Measurements from ENCODE around the gene G2E3. TPM values are rescaled to one million over a fixed set of nuclear protein-coding genes. Genes with fewer than 3 reads are reported as not detected.

Gene G2E3
- total and polyA plus RNA-seq, 2 experiments from 2014 or later = 67.4 to 113 TPM

- TF ChIP-seq, protein P1, sequence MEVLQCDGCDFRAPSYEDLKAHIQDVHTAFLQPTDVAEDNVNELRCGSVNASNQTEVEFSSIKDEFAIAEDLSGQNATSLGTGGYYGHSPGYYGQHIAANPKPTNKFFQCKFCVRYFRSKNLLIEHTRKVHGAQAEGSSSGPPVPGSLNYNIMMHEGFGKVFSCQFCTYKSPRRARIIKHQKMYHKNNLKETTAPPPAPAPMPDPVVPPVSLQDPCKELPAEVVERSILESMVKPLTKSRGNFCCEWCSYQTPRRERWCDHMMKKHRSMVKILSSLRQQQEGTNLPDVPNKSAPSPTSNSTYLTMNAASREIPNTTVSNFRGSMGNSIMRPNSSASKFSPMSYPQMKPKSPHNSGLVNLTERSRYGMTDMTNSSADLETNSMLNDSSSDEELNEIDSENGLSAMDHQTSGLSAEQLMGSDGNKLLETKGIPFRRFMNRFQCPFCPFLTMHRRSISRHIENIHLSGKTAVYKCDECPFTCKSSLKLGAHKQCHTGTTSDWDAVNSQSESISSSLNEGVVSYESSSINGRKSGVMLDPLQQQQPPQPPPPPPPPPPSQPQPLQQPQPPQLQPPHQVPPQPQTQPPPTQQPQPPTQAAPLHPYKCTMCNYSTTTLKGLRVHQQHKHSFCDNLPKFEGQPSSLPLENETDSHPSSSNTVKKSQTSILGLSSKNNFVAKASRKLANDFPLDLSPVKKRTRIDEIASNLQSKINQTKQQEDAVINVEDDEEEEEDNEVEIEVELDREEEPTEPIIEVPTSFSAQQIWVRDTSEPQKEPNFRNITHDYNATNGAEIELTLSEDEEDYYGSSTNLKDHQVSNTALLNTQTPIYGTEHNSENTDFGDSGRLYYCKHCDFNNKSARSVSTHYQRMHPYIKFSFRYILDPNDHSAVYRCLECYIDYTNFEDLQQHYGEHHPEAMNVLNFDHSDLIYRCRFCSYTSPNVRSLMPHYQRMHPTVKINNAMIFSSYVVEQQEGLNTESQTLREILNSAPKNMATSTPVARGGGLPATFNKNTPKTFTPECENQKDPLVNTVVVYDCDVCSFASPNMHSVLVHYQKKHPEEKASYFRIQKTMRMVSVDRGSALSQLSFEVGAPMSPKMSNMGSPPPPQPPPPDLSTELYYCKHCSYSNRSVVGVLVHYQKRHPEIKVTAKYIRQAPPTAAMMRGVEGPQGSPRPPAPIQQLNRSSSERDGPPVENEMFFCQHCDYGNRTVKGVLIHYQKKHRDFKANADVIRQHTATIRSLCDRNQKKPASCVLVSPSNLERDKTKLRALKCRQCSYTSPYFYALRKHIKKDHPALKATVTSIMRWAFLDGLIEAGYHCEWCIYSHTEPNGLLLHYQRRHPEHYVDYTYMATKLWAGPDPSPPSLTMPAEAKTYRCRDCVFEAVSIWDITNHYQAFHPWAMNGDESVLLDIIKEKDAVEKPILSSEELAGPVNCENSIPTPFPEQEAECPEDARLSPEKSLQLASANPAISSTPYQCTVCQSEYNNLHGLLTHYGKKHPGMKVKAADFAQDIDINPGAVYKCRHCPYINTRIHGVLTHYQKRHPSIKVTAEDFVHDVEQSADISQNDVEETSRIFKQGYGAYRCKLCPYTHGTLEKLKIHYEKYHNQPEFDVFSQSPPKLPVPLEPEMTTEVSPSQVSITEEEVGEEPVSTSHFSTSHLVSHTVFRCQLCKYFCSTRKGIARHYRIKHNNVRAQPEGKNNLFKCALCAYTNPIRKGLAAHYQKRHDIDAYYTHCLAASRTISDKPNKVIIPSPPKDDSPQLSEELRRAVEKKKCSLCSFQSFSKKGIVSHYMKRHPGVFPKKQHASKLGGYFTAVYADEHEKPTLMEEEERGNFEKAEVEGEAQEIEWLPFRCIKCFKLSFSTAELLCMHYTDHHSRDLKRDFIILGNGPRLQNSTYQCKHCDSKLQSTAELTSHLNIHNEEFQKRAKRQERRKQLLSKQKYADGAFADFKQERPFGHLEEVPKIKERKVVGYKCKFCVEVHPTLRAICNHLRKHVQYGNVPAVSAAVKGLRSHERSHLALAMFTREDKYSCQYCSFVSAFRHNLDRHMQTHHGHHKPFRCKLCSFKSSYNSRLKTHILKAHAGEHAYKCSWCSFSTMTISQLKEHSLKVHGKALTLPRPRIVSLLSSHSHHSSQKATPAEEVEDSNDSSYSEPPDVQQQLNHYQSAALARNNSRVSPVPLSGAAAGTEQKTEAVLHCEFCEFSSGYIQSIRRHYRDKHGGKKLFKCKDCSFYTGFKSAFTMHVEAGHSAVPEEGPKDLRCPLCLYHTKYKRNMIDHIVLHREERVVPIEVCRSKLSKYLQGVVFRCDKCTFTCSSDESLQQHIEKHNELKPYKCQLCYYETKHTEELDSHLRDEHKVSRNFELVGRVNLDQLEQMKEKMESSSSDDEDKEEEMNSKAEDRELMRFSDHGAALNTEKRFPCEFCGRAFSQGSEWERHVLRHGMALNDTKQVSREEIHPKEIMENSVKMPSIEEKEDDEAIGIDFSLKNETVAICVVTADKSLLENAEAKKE (CRISPR knock-in tag; IDR thresholded peaks at IDR 0.05) = no peak
- TF ChIP-seq EZH2 (IDR thresholded peaks at IDR 0.05; ENCODE audit: low read depth, unreplicated experiment) (no peak), CREB1 (CRISPR knock-in tag; IDR thresholded peaks at IDR 0.05; ENCODE audit: low read depth) (no peak)
- TF ChIP-seq, protein P2, sequence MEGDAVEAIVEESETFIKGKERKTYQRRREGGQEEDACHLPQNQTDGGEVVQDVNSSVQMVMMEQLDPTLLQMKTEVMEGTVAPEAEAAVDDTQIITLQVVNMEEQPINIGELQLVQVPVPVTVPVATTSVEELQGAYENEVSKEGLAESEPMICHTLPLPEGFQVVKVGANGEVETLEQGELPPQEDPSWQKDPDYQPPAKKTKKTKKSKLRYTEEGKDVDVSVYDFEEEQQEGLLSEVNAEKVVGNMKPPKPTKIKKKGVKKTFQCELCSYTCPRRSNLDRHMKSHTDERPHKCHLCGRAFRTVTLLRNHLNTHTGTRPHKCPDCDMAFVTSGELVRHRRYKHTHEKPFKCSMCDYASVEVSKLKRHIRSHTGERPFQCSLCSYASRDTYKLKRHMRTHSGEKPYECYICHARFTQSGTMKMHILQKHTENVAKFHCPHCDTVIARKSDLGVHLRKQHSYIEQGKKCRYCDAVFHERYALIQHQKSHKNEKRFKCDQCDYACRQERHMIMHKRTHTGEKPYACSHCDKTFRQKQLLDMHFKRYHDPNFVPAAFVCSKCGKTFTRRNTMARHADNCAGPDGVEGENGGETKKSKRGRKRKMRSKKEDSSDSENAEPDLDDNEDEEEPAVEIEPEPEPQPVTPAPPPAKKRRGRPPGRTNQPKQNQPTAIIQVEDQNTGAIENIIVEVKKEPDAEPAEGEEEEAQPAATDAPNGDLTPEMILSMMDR (conservative IDR thresholded peaks at IDR 0.05; ENCODE audit: low read depth in 2 of 2) = no peak
Observed at GRCh38 chr14:30607156-30607780, 48.3 kb downstream of the G2E3 start (continued).

- Histone ChIP-seq H2AFZ (no peak overlapping the region), H3K27ac (ENCODE audit: low read depth) (no peak overlapping the region), H3K79me2 (replicated peaks; ENCODE audit: insufficient read depth) (no peaks in the 10 kb centered on the region), H3K4me3 (no peak overlapping the region), H3K4me2 (no peak overlapping the region), H3K9me2 (ENCODE audit: insufficient read depth) (no peaks in the 10 kb centered on the region), H3F3A (replicated peaks; ENCODE audit: low read depth) (no peaks in the 10 kb centered on the region), H3K36me3 (ENCODE audit: insufficient read depth) (peaks cover 35% of the 10 kb centered on the region), H4K20me1 (replicated peaks; ENCODE audit: insufficient read depth) (peaks cover under 1% of the 10 kb centered on the region; the same call in 1 of the 2 replicates), H3K4me1 (ENCODE audit: insufficient read depth) (no peaks in the 10 kb centered on the region), H3K27me3 (ENCODE audit: insufficient read depth) (no peaks in the 10 kb centered on the region)
- ATAC-seq (no peak), DNase-seq (ENCODE audit: low spot score) (no peak)
- H3K27ac Mint-ChIP-seq = no peak overlapping the region
- H3K9me3 Mint-ChIP-seq = no peaks in the 10 kb centered on the region
- H3K27me3 Mint-ChIP-seq (ENCODE audit: insufficient read depth, low read depth, poor library complexity) = no peaks in the 10 kb centered on the region
- H3K36me3 Mint-ChIP-seq (ENCODE audit: low read depth) = peaks cover 30% of the 10 kb centered on the region
- no peak overlapping the region for H3K4me3 Mint-ChIP-seq
- H3K4me1 Mint-ChIP-seq = no peaks in the 10 kb centered on the region
- TF ChIP-seq STAT1 (IDR thresholded peaks at IDR 0.05; ENCODE audit: unreplicated experiment) (no peak), NANOG (IDR thresholded peaks at IDR 0.05; ENCODE audit: borderline replicate concordance) (no peak), REST (IDR thresholded peaks at IDR 0.05; ENCODE audit: unreplicated experiment) (no peak)
Observed at GRCh38 chr14:30608533-30609006, 49.6 kb downstream of the G2E3 start.
